Measurements from ENCODE around the gene CDC42EP1.
"Not testable (repeated sequence)": the region's sequence is repeated elsewhere in the genome, so short reads cannot be mapped to it uniquely, and the experiment has no call there.

Gene CDC42EP1

DNA sequence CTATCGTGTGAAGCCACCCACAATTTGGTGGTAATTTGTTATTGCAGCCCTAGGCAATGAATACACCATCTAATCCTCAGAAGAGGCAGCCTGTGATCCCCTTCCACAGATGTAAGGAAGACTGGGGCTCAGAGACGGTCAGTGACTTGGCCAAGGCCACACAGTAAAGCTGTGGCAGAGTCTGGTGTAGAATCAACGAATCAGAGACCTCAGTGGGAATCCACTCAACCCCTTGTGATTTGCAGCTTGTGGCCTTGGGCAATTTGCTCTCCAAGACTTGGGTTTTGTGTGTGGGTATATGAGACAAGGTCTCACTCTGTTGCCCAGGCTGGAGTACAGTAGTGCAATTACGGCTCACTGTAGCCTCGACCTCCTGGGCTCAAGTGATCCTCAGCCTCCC lies 17.7 kb downstream of the CDC42EP1 start:
- no peak for FAIRE-seq
- no peak for DNase-seq (ENCODE audit: low spot score)

GRCh38 chr22:37581504-37581903 lies 21.2 kb downstream of the CDC42EP1 start:
- FAIRE-seq (no peak), DNase-seq (ENCODE audit: low spot score) (no peak)

DNA sequence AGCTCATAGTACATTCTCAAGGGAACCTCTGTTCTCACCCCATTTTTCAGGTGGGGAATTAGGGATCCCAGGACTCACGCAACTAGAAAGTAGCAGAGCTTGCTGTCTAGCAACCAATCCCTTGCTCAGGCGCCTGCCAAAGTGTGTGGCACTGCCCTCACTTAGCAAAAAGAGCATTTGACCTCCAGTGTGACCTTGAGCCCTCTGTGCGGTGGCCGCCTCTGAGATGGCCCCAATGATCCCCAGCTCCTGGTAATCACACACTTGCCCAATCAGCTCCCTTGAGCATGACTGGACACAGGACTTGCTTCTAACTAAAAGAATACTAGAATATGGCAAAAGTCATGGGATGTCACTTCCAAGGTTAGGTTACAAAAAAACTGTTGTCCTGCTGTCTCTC lies 22.2 kb downstream of the CDC42EP1 start:
- no peak for FAIRE-seq

DNA sequence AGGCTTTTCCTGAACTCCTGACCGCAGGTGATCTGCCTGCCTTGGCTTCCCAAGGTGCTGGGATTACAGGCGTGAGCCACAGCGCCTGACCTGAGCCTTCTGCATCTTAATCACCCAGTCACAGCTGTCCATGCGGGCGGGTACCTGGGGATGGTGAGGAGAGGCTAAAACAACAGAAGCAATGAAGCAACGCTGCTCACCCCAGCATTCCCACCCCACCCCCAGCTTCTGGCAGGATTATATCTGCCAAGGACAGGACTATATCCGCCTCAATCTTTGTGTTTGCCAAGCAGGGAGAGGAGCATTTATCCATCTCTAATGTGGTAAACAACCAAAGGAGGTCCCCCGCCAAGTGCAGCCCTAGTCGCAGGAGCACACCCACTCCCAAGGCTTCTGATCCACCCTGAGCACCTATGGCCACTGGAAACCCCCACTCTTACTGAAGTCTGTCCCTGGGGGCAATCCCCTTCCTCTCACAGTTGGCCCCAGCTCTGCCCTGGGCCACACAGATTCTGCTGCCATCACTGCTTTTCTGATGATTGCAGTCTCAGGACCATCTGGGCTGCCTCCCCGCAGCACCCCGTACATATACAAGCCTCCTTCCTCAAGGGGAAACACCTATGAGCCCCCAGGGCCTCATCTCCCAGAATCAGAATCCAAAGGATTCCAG lies 28.4 kb downstream of the CDC42EP1 start:
- DNase-seq (ENCODE audit: low spot score) (no peak), FAIRE-seq (no peak)

More for the DNA sequence above, 22.2 kb downstream of the CDC42EP1 start:
- no peak for DNase-seq (ENCODE audit: low spot score)

DNA sequence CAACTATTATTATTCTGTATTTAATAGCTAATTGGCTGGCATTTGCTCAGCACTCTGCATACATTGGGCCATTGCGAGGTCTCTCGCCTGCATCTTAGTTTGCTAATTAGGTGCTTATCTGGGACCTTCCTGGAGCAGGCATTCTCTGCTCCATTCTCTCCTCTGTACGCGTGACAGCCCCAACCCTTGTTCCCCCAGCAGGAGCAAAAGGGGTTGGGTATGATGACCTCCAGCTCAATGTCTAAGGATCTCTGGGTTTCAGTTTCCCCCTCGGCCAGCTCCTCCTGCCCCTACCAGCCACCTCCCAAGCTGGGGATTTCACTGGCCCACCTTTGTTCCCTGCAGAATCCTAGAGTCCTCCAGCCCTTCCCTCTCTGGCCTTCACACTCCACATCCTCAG lies 29.4 kb downstream of the CDC42EP1 start:
- no peak for DNase-seq (ENCODE audit: low spot score)
- FAIRE-seq = no peak

DNA sequence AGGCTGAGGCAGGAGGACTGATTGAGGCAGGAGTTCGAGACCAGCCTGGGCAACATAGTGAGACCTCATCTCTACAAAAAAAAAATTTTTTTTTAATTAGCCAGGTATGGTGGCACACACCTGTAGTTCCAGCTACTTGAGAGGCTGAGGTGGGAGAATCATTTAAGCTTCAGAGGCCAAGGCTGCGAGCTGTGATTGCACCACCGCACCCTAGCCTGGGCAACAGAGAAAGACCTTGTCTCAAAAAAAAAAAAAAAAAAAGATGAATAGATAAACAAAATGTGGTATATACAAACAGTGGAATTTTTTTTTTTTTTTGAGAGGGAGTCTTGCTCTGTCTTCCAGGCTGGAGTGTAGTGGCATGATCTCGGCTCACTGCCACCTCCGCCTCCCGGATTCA lies 30.8 kb downstream of the CDC42EP1 start:
- not testable (repeated sequence) for FAIRE-seq

DNA sequence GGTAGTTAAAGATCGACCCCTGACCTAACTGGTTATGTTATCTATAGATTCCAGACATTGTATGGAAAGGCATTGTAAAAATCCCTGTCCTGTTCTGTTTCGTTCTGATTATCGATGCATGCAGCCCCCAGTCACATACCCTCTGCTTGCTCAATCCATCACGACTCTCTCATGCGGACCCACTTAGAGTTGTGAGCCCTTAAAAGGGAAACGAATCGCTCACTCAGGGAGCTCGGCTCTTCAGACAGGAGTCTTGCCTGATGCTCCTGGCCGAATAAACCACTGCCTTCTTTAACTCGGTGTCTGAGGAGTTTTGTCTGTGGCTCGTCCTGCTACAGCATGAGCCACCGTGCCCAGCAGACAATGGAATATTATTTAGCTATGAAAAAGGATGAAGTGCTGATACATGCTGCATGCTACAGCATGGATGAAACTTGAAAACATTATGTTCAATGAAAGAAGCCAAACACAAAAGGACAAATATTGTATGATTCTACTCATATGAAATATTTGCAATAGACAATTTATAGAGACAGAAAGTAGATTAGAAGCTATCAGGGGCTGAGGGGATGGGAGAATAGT lies 31.6 kb downstream of the CDC42EP1 start:
- DNase-seq (ENCODE audit: low spot score) (no peak), FAIRE-seq (no peak)

More for the DNA sequence above, 30.8 kb downstream of the CDC42EP1 start:
- DNase-seq (ENCODE audit: low spot score) = not testable (repeated sequence)

DNA sequence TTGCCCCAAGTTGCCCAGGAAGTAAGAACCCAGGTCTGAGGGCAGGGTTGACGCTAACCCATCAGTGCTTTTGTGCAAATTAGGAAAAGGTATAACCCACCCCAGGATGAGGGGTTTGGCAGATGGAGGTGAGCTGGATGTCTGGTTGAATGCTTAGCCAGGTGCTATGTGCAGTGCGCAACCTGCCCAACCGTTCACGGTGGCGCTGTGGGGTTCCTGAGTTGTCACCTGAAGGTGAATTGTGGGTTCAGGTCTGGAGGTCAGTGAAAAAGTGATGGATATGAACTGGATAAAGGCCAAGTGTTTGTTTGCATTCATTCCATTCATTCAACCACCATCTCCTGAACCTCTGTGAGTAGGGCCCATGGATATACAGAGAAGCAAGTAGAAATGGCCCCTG lies 34.0 kb downstream of the CDC42EP1 start:
- DNase-seq (ENCODE audit: low spot score) (no peak), FAIRE-seq (no peak)

- FAIRE-seq (no peak), DNase-seq (ENCODE audit: low spot score) (no peak)
Measured at GRCh38 chr22:37599153-37599552, 38.9 kb downstream of the CDC42EP1 start.

GRCh38 chr22:37601203-37601539 lies 40.9 kb downstream of the CDC42EP1 start:
- DNase-seq (ENCODE audit: low spot score) (no peak), FAIRE-seq (no peak)

GRCh38 chr22:37601540-37602442 lies 41.5 kb downstream of the CDC42EP1 start:
- FAIRE-seq = no peak

DNA sequence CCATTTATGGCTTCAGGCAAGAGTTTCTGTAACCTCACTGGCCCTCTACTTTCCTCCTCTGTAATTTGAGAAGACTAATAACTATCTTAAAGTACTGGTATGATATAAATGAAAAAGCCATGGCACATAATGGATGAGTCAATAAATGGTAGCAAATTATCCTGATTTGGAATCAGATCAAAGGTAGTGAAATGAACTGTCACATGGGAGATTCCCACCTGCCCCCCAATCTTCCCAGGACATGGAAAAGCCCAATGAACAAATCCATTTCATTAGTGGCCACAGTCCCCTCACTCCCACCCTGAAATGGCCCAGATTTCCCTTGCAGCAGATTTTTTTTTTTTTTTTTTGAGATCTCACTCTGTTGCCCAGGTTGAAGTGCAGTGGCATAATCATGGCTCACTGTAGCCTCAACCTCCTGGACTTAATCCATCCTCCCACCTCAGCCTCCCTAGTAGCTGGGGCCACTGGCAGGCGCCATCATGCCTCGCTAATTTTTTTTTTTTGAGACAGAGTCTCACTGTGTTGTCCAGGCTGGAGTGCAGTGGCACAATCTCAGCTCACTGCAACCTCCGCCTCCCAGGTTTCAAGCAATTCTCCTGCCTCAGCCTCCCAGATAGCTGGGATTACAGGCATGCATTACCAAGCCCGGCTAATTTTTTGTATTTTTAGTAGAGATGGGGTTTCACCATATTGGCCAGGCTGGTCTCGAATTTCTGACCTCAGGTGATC lies 42.4 kb downstream of the CDC42EP1 start:
- FAIRE-seq; DNase-seq (ENCODE audit: low spot score): not testable (repeated sequence)

More at GRCh38 chr22:37601540-37602442, 41.5 kb downstream of the CDC42EP1 start:
- DNase-seq (ENCODE audit: low spot score) = peak; percentile 4

- DNase-seq (ENCODE audit: low spot score) (no peak), FAIRE-seq (no peak)
Measured at GRCh38 chr22:37604074-37604473, 43.8 kb downstream of the CDC42EP1 start.

GRCh38 chr22:37604875-37605274 lies 44.6 kb downstream of the CDC42EP1 start:
- FAIRE-seq (no peak), DNase-seq (ENCODE audit: low spot score) (no peak)

GRCh38 chr22:37607010-37607934 lies 47.0 kb downstream of the CDC42EP1 start:
- FAIRE-seq (no peak), DNase-seq (ENCODE audit: low spot score) (peak; percentile 55)

DNA sequence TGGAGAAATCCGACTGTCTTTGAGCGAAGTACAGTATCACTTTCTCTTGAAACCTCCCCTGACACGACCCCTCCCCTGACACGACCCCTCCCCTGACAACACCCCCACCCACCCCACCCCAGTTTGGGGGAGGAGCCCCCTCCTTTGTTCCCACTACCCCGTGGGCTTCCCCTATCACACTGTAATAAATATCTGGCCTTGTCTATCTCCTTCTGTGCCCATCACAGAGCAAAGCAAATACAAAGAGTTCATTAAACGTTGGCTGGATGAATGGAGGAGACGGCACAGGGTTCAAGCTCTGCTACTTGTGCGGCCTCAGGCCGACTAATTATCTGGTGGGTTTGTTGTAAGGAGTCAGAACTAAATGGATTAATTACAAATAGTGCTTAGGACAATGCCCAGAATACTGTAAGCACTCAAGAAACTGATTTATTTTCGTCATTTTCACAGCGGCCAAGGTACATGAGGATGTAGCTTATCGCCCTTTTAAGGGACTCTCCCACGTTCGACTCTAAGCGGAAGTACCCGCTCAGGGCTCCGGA lies 47.7 kb downstream of the CDC42EP1 start:
- FAIRE-seq (no peak), DNase-seq (ENCODE audit: low spot score) (no peak)

DNA sequence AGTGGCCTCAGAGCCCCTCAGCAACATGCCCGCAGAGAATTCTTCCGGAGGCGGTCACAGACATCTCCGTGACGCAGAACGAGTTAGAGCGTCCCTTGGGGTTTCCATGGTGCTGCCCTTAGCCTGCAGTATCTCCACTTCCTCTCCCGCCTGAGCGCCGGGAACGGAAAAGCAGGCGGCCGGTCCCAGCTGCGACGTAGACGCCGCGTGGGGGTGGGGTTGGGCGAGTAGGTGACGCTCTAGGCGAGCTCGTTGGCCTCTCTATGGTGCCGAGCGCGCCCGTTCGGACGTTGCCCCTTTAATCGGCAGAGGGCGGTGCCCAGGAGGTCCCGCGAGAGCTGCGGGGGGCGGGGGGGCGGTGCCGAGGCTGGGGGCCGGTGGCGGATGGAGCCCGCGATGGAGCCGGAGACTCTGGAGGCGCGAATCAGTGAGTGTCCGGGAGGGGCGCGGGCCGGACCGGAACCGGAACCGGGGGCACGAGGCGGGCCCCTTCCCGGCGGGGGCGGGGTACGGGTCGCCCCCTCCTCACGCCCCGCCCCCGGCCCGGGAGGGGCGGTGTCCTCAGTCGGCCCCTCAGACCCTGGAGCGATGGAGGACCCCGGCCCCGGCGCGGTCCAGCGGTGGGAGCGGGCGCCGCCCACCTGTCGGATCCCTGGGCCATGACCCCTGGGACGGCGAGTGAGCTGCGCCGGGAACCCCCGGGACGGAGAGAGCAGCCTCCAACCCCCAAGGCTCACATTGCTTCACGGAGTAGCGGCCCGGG lies 48.4 kb downstream of the CDC42EP1 start, which contains the start of gene GGA1:
Gene GGA1, plus strand, starts transcription at position 358 of the 763 bp plus-strand sequence. Its CDS starts 27 bp downstream, at position 385.
- DNase-seq (ENCODE audit: low spot score) (peak; percentile 93), FAIRE-seq (peak; percentile 65)

GRCh38 chr22:37609240-37610152 lies 49.2 kb downstream of the CDC42EP1 start:
- peak; percentile 21 for DNase-seq (ENCODE audit: low spot score)
- no peak for FAIRE-seq
